OCI-LY3 (cell line): Measurements from ENCODE around the gene SMAD7.

Experiments
- H2AFZ ChIP-seq: fragments of 200-600, 300-600 bp; shearing (Covaris generic); 2 replicates; pipeline ENCODE4 v1.6.0; 2014; ENCODE audit warnings: antibody characterized with exemption, low read depth, low read length
- H3K27ac ChIP-seq: fragments of 200-600, 300-600 bp; sonication (generic); 2 replicates; pipeline ENCODE4 v1.5.1; 2014; ENCODE audit warnings: mild to moderate bottlenecking, low read length, moderate library complexity, mixed read lengths
- H3K27me3 ChIP-seq: fragments of 200-600, 300-600 bp; sonication (generic); 2 replicates; pipeline ENCODE4 v1.6.1; 2014; ENCODE audit warnings: low read depth, low read length, mixed read lengths
- H3K36me3 ChIP-seq: fragments of 200-600, 300-600 bp; sonication (generic); replicated peaks from 2 replicates; pipeline ENCODE3; 2014; ENCODE audit warnings: low read depth, low read length, mixed read lengths
- H3K4me1 ChIP-seq: fragments of 300-600, 200-600 bp; sonication (generic); 2 replicates; pipeline ENCODE4 v1.6.1; 2014; ENCODE audit warnings: low read length, mixed read lengths
- H3K4me2 ChIP-seq: fragments of 200-600, 300-600 bp; sonication (generic); 2 replicates; pipeline ENCODE4 v1.6.1; 2014; ENCODE audit warnings: low read length, mixed read lengths
- H3K4me3 ChIP-seq: fragments of 300-600, 200-600 bp; sonication (generic); 2 replicates; pipeline ENCODE4 v1.5.1; 2014; ENCODE audit warnings: antibody characterized with exemption, mild to moderate bottlenecking, low read length, moderate library complexity
- H3K79me2 ChIP-seq: fragments of 300-600, 200-600 bp; shearing (Covaris generic); 2 replicates; pipeline ENCODE4 v1.6.1; 2014; ENCODE audit warnings: mild to moderate bottlenecking, low read length, mixed read lengths
- H3K9ac ChIP-seq: fragments of 300-600, 200-600 bp; shearing (Covaris generic); 2 replicates; pipeline ENCODE4 v1.6.0; 2014; ENCODE audit warnings: mild to moderate bottlenecking, low read length, moderate library complexity
- H3K9me3 ChIP-seq: fragments of 200-600, 300-600 bp; shearing (Covaris generic); 2 replicates; pipeline ENCODE4 v1.6.1; 2014; ENCODE audit warnings: low read length, mixed read lengths; ENCODE audit not compliant: insufficient read depth
- H4K20me1 ChIP-seq: fragments of 200-600, 300-600 bp; sonication (generic); 2 replicates; pipeline ENCODE4 v1.6.1; 2016; ENCODE audit warnings: low read length, mixed read lengths; ENCODE audit not compliant: insufficient read depth
- CTCF ChIP-seq: fragments of 200-600, 300-600 bp; sonication (generic); IDR thresholded peaks from 2 replicates; pipeline ENCODE4 v1.5.1; 2014; ENCODE audit warnings: antibody characterized with exemption, low read length, low read depth
- EZH2phosphoT487 ChIP-seq: fragments of 200-600 bp; shearing (Covaris generic); IDR thresholded peaks from 2 replicates; pipeline ENCODE4 v1.6.1; 2018; ENCODE audit warnings: antibody characterized with exemption, mixed run types, low read depth

SMAD7 gene

GRCh38 chr18:48991319-48991660, 40.5 kb upstream of the SMAD7 start:
- H2AFZ ChIP-seq = no peak overlapping the region
- TF ChIP-seq CTCF (no peak), EZH2phosphoT487 (no peak)

GRCh38 chr18:48990481-48991318, 39.9 kb upstream of the SMAD7 start:
- H4K20me1 ChIP-seq = no peaks in the 10 kb centered on the region
- no peaks in the 10 kb centered on the region for H3K9me3 ChIP-seq
- no peaks in the 10 kb centered on the region for H3K79me2 ChIP-seq
- TF ChIP-seq CTCF = no peak
- no peak for TF ChIP-seq EZH2phosphoT487
- H2AFZ ChIP-seq = no peak overlapping the region
- peaks cover 10% of the 10 kb centered on the region for H3K27me3 ChIP-seq
- H3K9ac ChIP-seq = no peak overlapping the region
- peaks cover 10% of the 10 kb centered on the region for H3K4me1 ChIP-seq
- no peak overlapping the region for H3K4me2 ChIP-seq
- H3K27ac ChIP-seq = no peak overlapping the region
- no peaks in the 10 kb centered on the region for H3K36me3 ChIP-seq
- H3K4me3 ChIP-seq = no peak overlapping the region

More at GRCh38 chr18:48991319-48991660, 40.5 kb upstream of the SMAD7 start:
- H3K4me2 ChIP-seq = no peak overlapping the region
- H3K79me2 ChIP-seq = no peaks in the 10 kb centered on the region
- H3K36me3 ChIP-seq = no peaks in the 10 kb centered on the region
- peaks cover 10% of the 10 kb centered on the region for H3K27me3 ChIP-seq
- no peak overlapping the region for H3K27ac ChIP-seq
- no peak overlapping the region for H3K4me3 ChIP-seq
- no peaks in the 10 kb centered on the region for H4K20me1 ChIP-seq
- peaks cover 10% of the 10 kb centered on the region for H3K4me1 ChIP-seq
- no peak overlapping the region for H3K9ac ChIP-seq
- H3K9me3 ChIP-seq = no peaks in the 10 kb centered on the region

- H3K4me1 ChIP-seq = peaks cover 10% of the 10 kb centered on the region
These were observed 38.8 kb upstream of the SMAD7 start for GRCh38 chr18:48989304-48990303.

More at GRCh38 chr18:48989304-48990303, 38.8 kb upstream of the SMAD7 start:
- H3K4me3 ChIP-seq = no peak overlapping the region
- TF ChIP-seq EZH2phosphoT487 = no peak
- TF ChIP-seq CTCF = no peak
- H3K4me2 ChIP-seq = no peak overlapping the region
- H3K36me3 ChIP-seq = no peaks in the 10 kb centered on the region
- H2AFZ ChIP-seq = no peak overlapping the region
- H3K9ac ChIP-seq = no peak overlapping the region
- H4K20me1 ChIP-seq = no peaks in the 10 kb centered on the region
- H3K27ac ChIP-seq = no peak overlapping the region
- H3K27me3 ChIP-seq = peaks cover 10% of the 10 kb centered on the region
- H3K79me2 ChIP-seq = no peaks in the 10 kb centered on the region
- no peaks in the 10 kb centered on the region for H3K9me3 ChIP-seq
